Right lobe of liver (tissue), 6 donors: ENCODE results near the gene CACNA1B. TPM values are rescaled to one million over a fixed set of nuclear protein-coding genes. Genes with fewer than 3 reads are reported as not detected.

Source experiments
- ATAC-seq, 4 donors: fragments of 200-7000 bp; cut with Tn5 transposase; one replicate each; pipeline ENCODE4 v1.9.1; 2020; ENCODE audit warnings: mild to moderate bottlenecking in 4 of 4, moderate library complexity in 4 of 4
- DNase-seq, 3 donors: peaks; one replicate each; pipeline ENCODE4 v3.0.0-alpha.2; 2020
- H3K27ac ChIP-seq, 3 donors: fragments of 200-600 bp; one replicate each; pipeline ENCODE4 v1.8.0; 2022
- H3K27me3 ChIP-seq, 2 donors: fragments of 200-600 bp; one replicate each; pipeline ENCODE4 v1.8.0; 2022
- H3K36me3 ChIP-seq, 4 donors: fragments of 200-600 bp; sonication (generic) in 1 of 4; one replicate each; pipeline versions ENCODE4 v1.5.1 to v1.8.0; 2017 to 2022; ENCODE audit warnings: control low read depth in 1 of 4
- H3K4me1 ChIP-seq, 4 donors: fragments of 200-600 bp; sonication (generic) in 1 of 4; one replicate each; pipeline versions ENCODE4 v1.5.1 to v1.8.0; 2017 to 2022; ENCODE audit warnings: control low read depth in 1 of 4
- H3K4me3 ChIP-seq, 3 donors: fragments of 200-600 bp; one replicate each; pipeline ENCODE4 v1.8.0; 2022
- H3K9me3 ChIP-seq, 4 donors: fragments of 200-600 bp; sonication (generic) in 1 of 4; one replicate each; pipeline versions ENCODE4 v1.5.1 to v1.8.0; 2017 to 2022; ENCODE audit warnings: control low read depth in 1 of 4
- CTCF ChIP-seq, 4 donors: fragments of 200-600 bp in 3 of 4; fragments of 450-650 bp in 1 of 4; IDR thresholded peaks; one replicate each; pipeline versions ENCODE4 v1.5.1 to v1.8.0; 2016 to 2022; ENCODE audit warnings: antibody characterized with exemption in 4 of 4, mild to moderate bottlenecking in 2 of 4
- POLR2A ChIP-seq: fragments of 450-650 bp; IDR thresholded peaks from one replicate; pipeline ENCODE4 v1.6.1; 2017; ENCODE audit warnings: antibody characterized with exemption, mild to moderate bottlenecking
- WGBS: methylation state at CpG from one replicate; pipeline ENCODE4 v1.1.6; 2018; ENCODE audit warnings: low coverage, low lambda C conversion rate; ENCODE audit not compliant: insufficient coverage; ENCODE audit errors: missing lambda C conversion rate; 5-methylcytosine and 5-hydroxymethylcytosine counted together
- intact Hi-C, 2 donors: fragments of 100-400 bp; cut with DNase I; formaldehyde crosslinking; loops; one replicate each; pipeline versions ENCODE4 v1.11.2 to v1.14.1; 2022
- total RNA-seq, 6 experiments: library from RNA; depleted of rRNA in 2 of 6; stranded (reverse); fragments of >200 nt in 2 of 6; fragmentation: NEBNext Ultra II Directional in 3 of 6; extraction: Animal tissue kit (Norgen Biotek cat#: 25700) in 3 of 6; gene quantifications; one replicate each; pipeline versions ENCODE4 v1.1.0 to v1.2.4, GENCODE V29; 2016 to 2023
- donor health status: DM: no; HTN: yes; CAD: no.
- donor health status: DM: no; HTN: no; CAD: no.
- donor health status: DM: no; HTN: no; CAD: no.
- donor health status: DM: no; HTN: yes; CAD: no.
- donor health status: DM: no; HTN: yes; CAD: no.

The CACNA1B gene
- total RNA-seq, 6 experiments from 2014 or later, result not detected

- TF ChIP-seq POLR2A (no peak), CTCF (IDR thresholded peaks at IDR 0.05) (no peak)
- Histone ChIP-seq H3K36me3 (peaks cover 0 to 44% (median 7%) of the 10 kb centered on the region in 4 donors), H3K4me1 (no peaks in the 10 kb centered on the region), H3K27me3 (no peaks in the 10 kb centered on the region), H3K9me3 (no peaks in the 10 kb centered on the region), H3K4me3 (no peak overlapping the region), H3K27ac (no peak overlapping the region)
- WGBS, result 85% methylated on average over 19 of the region's 28 CpGs
- no peak for ATAC-seq
- no peak for DNase-seq
- intact Hi-C loops, result no loop called here
These were observed 41.3 kb upstream of the CACNA1B start for GRCh38 chr9:137836151-137836830.

- no peaks in the 10 kb centered on the region for H3K4me1 ChIP-seq
- DNase-seq, result no peak
- 80% methylated on average over 1 of the region's 12 CpGs for WGBS
- H3K27me3 ChIP-seq, result no peaks in the 10 kb centered on the region
- H3K4me3 ChIP-seq, result no peak overlapping the region
- H3K9me3 ChIP-seq, result no peaks in the 10 kb centered on the region
- ATAC-seq, result peak in 1 of 4 donors; percentile 8
- TF ChIP-seq CTCF (IDR thresholded peaks at IDR 0.05) (no peak), POLR2A (no peak)
- H3K27ac ChIP-seq, result no peak overlapping the region
- peaks cover 0 to 42% (median 7%) of the 10 kb centered on the region in 4 donors for H3K36me3 ChIP-seq
- intact Hi-C loops, result no loop called here
These were observed 40.7 kb upstream of the CACNA1B start for GRCh38 chr9:137836831-137837241.

GRCh38 chr9:137837345-137838278, 40.0 kb upstream of the CACNA1B start:
- no peak overlapping the region for H3K27ac ChIP-seq
- TF ChIP-seq POLR2A (no peak), CTCF (IDR thresholded peaks at IDR 0.05) (no peak)
- no peaks in the 10 kb centered on the region for H3K9me3 ChIP-seq
- H3K27me3 ChIP-seq, result no peaks in the 10 kb centered on the region
- WGBS, result 96% methylated on average over 4 of the region's 20 CpGs
- intact Hi-C loops, result no loop called here
- no peaks in the 10 kb centered on the region for H3K4me1 ChIP-seq
- peaks cover 0 to 42% (median 7%) of the 10 kb centered on the region in 4 donors for H3K36me3 ChIP-seq
- DNase-seq, result peak in 1 of 3 donors; percentile 41
- no peak overlapping the region for H3K4me3 ChIP-seq
- ATAC-seq, result peak in 1 of 4 donors; percentile 15

GRCh38 chr9:137838576-137838975, 39.0 kb upstream of the CACNA1B start:
- no peak overlapping the region for H3K4me3 ChIP-seq
- no peaks in the 10 kb centered on the region for H3K9me3 ChIP-seq
- intact Hi-C loops, result no loop called here
- no peak overlapping the region for H3K27ac ChIP-seq
- peaks cover 0 to 33% (median 7%) of the 10 kb centered on the region in 4 donors for H3K36me3 ChIP-seq
- H3K4me1 ChIP-seq, result no peaks in the 10 kb centered on the region
- TF ChIP-seq CTCF (IDR thresholded peaks at IDR 0.05) (no peak), POLR2A (no peak)
- ATAC-seq (no peak), DNase-seq (no peak)
- WGBS, result 86% methylated on average over 10 of the region's 10 CpGs
- H3K27me3 ChIP-seq, result no peaks in the 10 kb centered on the region
